Measurements from ENCODE around the gene KIF26B.

Gene KIF26B

GRCh38 chr1:245161866-245162265, 7.1 kb downstream of the KIF26B start:
- no peak overlapping the region for H3K4me3 ChIP-seq
- no peak overlapping the region for H3K27ac ChIP-seq

GRCh38 chr1:245166471-245166885, 11.7 kb downstream of the KIF26B start:
- H3K4me3 ChIP-seq, result peak overlapping the region in 3 of 7 experiments; percentile 3 to 24 (median 17)
- peak overlapping the region in 4 of 21 experiments; percentile 0 to 53 (median 9) for H3K27ac ChIP-seq

GRCh38 chr1:245168086-245168485, 13.3 kb downstream of the KIF26B start:
- Histone ChIP-seq H3K27ac (peak overlapping the region in 4 of 21 experiments; percentile 6 to 33 (median 19)), H3K4me3 (no peak overlapping the region)

GRCh38 chr1:245168906-245169305, 14.1 kb downstream of the KIF26B start:
- Histone ChIP-seq H3K27ac (peak overlapping the region in 1 of 21 experiments; percentile 16), H3K4me3 (no peak overlapping the region)

- Histone ChIP-seq H3K4me3 (no peak overlapping the region), H3K27ac (no peak overlapping the region)
These were observed 14.6 kb downstream of the KIF26B start for GRCh38 chr1:245169376-245169775.

- H3K4me3 ChIP-seq, result no peak overlapping the region
- no peak overlapping the region for H3K27ac ChIP-seq
These were observed 17.2 kb downstream of the KIF26B start for GRCh38 chr1:245172026-245172425.

GRCh38 chr1:245172829-245173228, 18.0 kb downstream of the KIF26B start:
- Histone ChIP-seq H3K27ac (no peak overlapping the region), H3K4me3 (no peak overlapping the region)

GRCh38 chr1:245173446-245174211, 18.8 kb downstream of the KIF26B start:
- no peak overlapping the region for H3K27ac ChIP-seq

GRCh38 chr1:245177071-245177900, 22.5 kb downstream of the KIF26B start:
- Histone ChIP-seq H3K27ac (no peak overlapping the region), H3K4me3 (no peak overlapping the region)

More at GRCh38 chr1:245173446-245174211, 18.8 kb downstream of the KIF26B start:
- H3K4me3 ChIP-seq, result no peak overlapping the region

GRCh38 chr1:245179706-245180105, 24.9 kb downstream of the KIF26B start:
- Histone ChIP-seq H3K27ac (no peak overlapping the region), H3K4me3 (no peak overlapping the region)

GRCh38 chr1:245180496-245181157, 25.8 kb downstream of the KIF26B start:
- H3K4me3 ChIP-seq, result no peak overlapping the region
- peak overlapping the region in 1 of 21 experiments; percentile 18 for H3K27ac ChIP-seq

GRCh38 chr1:245181158-245181517, 26.4 kb downstream of the KIF26B start:
- H3K27ac ChIP-seq, result no peak overlapping the region

GRCh38 chr1:245182028-245182427, 27.2 kb downstream of the KIF26B start:
- no peak overlapping the region for H3K4me3 ChIP-seq
- no peak overlapping the region for H3K27ac ChIP-seq

More at GRCh38 chr1:245181158-245181517, 26.4 kb downstream of the KIF26B start:
- no peak overlapping the region for H3K4me3 ChIP-seq

- no peak overlapping the region for H3K27ac ChIP-seq
- no peak overlapping the region for H3K4me3 ChIP-seq
These were observed 28.6 kb downstream of the KIF26B start for GRCh38 chr1:245183429-245183828.

GRCh38 chr1:245184779-245185178, 30.0 kb downstream of the KIF26B start:
- no peak overlapping the region for H3K4me3 ChIP-seq
- H3K27ac ChIP-seq, result no peak overlapping the region

- H3K4me3 ChIP-seq, result no peak overlapping the region
- H3K27ac ChIP-seq, result no peak overlapping the region
These were observed 33.6 kb downstream of the KIF26B start for GRCh38 chr1:245188403-245188802.

GRCh38 chr1:245195398-245195797, 40.6 kb downstream of the KIF26B start:
- Histone ChIP-seq H3K4me3 (no peak overlapping the region), H3K27ac (no peak overlapping the region)

- Histone ChIP-seq H3K4me3 (no peak overlapping the region), H3K27ac (peak overlapping the region in 1 of 21 experiments; percentile 10)
These were observed 42.3 kb downstream of the KIF26B start for GRCh38 chr1:245197121-245197520.

GRCh38 chr1:245197911-245198379, 43.2 kb downstream of the KIF26B start:
- H3K27ac ChIP-seq, result peak overlapping the region in 3 of 21 experiments; percentile 10 to 32 (median 22)
- no peak overlapping the region for H3K4me3 ChIP-seq
